CD1c-positive myeloid dendritic cell (primary cell): ENCODE data around the gene SLC26A9.
A peak's percentile ranks its signal among the peaks of the same experiment; 100 is the strongest.
"Not testable (repeated sequence)": the region's sequence is repeated elsewhere in the genome, so short reads cannot be mapped to it uniquely, and the experiment has no call there.

Source experiments
- DNase-seq: peaks from one replicate; pipeline ENCODE4 v3.0.0-alpha.2; 2016; ENCODE audit errors: extremely low spot score

Gene SLC26A9

GRCh38 chr1:205926636-205927035 is 16.6 kb downstream of the SLC26A9 start:
- no peak for DNase-seq

DNA sequence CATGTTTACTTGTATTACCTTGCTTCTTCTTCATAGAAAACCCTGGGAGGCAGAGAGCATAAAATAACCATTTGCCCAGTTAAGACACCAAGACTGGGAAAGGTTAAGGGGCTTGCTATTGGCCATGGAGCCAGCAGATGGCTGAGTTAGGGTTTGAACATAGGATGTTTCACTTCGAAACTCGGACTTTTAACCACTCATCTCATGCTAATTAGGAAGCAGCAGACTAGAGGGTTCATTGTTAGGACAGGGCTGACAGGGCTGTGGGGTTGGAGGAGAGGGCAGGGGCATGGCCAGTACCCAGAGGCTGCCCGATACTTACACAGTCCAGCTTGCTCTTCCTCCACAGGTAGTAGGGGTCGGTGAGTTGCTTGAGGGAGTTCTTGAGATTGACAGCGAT is 17.0 kb downstream of the SLC26A9 start:
- no peak for DNase-seq

DNA sequence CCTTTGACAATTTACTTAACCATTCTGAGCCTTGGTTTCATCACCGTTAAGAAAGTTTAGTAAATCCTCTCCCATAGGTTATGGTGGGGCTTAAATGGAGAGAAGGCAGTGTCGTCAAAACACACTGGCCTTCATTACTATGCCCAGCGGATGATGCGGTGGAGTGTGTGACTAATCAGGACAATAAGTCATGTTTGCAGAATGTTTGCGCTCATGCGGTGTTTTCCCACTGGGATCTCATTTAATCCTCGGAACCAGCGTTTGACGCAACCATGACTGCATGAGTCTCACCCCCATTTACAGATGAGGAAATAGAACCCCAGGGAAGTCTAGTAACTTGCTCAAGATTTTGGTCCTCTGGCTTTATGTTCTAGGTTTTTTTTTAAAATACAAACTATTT is 17.5 kb downstream of the SLC26A9 start:
- peak; percentile 60 for DNase-seq

DNA sequence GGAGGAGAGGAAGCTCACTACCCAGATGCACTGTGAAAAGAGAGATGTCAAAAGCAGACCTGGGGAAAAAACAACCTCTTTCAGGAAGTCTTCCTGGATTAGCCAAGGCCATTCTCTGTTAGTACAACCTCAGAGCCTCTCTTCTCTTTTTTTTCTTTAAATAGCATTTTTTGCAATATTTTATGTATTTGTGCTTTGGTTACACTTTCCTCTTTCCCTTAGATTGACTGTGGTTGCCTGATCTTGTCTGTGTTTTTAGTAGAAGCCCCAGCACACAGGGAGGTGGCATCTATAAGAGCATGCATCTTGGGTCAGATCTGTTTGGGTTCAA is 18.8 kb downstream of the SLC26A9 start:
- peak; percentile 71 for DNase-seq

DNA sequence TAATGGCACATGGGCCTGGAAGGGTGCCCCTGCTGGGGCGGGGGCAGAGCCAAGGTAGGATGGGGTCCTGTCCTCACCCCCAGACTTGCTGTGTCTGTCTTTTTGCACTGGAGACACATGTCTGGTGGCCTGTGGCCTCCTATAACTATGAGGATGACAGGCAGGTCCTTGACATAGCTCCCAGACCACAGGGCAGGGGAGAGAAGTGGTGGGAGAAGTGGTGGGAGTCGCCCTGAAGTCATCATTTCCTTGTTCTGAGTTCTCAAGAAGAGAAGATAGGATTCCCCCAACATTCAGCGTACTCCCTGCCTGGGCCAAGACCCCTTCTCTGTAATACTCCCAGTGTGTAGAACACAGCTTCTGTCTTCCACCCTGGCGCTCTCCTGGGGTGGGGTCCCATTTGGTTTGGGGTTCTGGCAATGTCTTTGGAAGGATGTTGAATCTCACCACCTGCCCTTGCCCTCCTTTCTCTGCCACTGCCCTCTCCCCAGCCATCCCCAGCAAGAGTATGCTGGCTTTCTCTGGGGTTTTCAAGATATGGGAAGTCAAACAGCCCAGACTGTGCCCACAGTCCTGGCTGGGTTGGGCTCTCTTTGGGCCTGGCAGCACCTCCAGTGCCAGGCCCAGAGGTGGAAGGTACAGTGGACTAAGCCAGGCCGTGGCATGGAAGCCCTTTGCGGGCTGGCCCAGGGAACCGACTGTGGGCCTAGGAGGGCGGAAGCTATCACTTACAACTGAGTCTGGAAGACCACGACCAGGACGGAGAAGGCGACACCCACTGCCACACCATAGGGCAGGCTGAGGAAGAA is 19.4 kb downstream of the SLC26A9 start:
- peak; percentile 76 for DNase-seq

- no peak for DNase-seq
Observed at GRCh38 chr1:205922806-205923205, 20.4 kb downstream of the SLC26A9 start.

DNA sequence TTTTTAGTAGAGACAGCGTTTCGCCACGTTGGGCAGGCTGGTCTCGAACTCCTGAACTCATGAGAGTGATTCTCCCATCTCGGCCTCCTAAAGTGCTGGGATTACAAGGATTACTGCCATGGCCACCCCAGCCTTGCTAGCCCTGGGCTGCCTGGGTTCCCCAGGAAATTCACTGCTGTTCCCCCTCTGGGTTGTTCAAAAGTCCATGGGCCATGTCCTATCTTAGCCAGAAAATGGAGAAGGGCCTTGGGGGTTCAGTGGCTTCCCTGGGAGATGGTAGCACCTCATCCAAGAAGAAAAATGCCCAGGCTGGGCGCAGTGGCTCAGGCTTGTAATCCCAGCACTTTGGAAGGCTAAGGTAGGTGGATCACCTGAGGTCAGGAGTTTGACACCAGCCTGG is 20.9 kb downstream of the SLC26A9 start:
- DNase-seq, result no peak

- DNase-seq, result no peak
Observed at GRCh38 chr1:205921570-205921909, 21.7 kb downstream of the SLC26A9 start.

- peak; percentile 10 for DNase-seq
Observed at GRCh38 chr1:205920861-205921569, 22.2 kb downstream of the SLC26A9 start.

GRCh38 chr1:205920159-205920558 is 23.1 kb downstream of the SLC26A9 start:
- DNase-seq, result no peak

GRCh38 chr1:205918955-205919746 is 24.1 kb downstream of the SLC26A9 start:
- peak; percentile 81 for DNase-seq

GRCh38 chr1:205917466-205918238 is 25.6 kb downstream of the SLC26A9 start:
- no peak for DNase-seq

DNA sequence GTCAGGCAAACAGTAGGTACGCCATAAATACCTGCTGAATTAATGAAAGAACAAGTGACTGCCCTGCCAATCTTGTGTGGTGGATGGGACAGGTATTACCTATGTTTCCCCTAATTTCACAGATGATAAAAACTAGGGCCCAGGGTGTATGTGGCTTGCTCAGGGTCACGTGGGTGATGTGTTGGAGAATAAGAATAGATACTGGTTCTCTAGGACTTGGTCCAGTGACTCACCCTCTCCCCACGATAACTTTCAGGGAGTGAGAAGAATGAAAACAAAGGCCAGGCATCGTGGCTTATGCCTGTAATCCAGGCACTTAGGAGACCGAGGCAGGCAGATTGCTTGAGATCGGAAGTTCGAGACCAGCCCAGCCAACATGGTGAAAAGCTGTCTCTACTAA is 26.7 kb downstream of the SLC26A9 start:
- DNase-seq, result no peak

- no peak for DNase-seq
Observed at GRCh38 chr1:205915354-205915990, 27.8 kb downstream of the SLC26A9 start.

GRCh38 chr1:205914730-205915129 is 28.5 kb downstream of the SLC26A9 start:
- no peak for DNase-seq

- no peak for DNase-seq
Observed at GRCh38 chr1:205914155-205914507, 29.1 kb downstream of the SLC26A9 start.

DNA sequence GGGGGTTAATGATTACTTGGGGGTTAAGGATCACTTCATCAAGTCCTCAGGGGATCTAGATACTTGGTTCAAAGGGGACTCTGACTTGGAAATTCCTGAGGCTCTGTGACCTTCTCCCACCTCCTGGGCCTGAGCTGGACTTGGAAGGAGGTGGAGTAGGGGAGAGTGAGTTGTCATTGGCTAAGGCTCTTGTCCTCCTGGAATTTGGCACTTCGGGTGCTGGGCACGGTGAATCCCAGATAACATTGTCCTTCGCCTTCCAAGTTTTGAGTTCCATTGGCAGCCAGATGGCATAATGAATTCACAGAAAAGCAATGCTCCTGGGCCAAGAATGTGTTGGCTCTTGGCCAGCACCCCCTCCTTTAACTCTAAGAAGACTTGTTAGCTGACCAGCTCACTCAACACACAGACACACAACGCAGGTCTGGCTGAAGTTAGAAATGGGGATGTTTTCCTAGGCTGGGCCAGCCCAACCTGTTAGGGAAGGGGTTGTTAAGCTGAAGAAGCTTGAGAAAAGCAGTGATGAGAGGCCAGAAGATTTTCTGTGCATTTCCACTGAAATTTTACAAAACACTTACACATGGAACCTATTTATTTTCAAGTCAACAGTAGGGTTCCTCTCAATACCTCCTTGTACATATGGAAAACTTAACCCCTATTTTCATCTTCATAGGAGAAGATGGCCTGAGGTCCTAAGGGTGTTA is 29.7 kb downstream of the SLC26A9 start:
- DNase-seq, result no peak

GRCh38 chr1:205907794-205908193 is 35.5 kb downstream of the SLC26A9 start:
- DNase-seq, result no peak

- not testable (repeated sequence) for DNase-seq
Observed at GRCh38 chr1:205905095-205905494, 38.2 kb downstream of the SLC26A9 start.

DNA sequence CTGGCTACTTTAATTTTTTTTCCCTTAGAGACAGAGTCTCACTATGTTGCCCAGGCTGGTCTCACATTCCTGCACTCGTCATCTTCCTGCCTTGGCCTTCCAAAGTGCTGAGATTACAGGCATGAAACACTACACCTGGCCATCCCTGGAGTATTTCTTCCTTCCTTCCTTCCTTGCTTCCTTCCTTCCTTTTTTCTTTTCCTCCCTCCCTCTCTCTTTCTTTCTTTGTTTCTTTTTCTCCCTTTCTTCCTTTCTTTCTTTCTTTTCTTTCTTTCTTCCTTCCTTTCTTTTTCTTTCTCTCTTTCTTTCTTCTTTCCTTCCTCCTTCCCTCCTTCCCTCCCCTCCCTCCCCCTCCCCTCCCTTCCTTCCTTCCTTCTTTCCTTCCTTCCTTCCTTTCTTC is 46.9 kb downstream of the SLC26A9 start:
- no peak for DNase-seq

- DNase-seq, result not testable (repeated sequence)
Observed at GRCh38 chr1:205894119-205894518, 49.1 kb downstream of the SLC26A9 start.
